ENCODE data around the gene KRTAP4-16.
"Not testable (repeated sequence)": the region's sequence is repeated elsewhere in the genome, so short reads cannot be mapped to it uniquely, and the experiment has no call there.

The KRTAP4-16 gene

GRCh38 chr17:41073676-41074075 lies 28.3 kb downstream of the KRTAP4-16 start:
- DNase-seq (ENCODE audit: low spot score): no peak
- Histone ChIP-seq H3K27ac (no peak overlapping the region), H3K4me3 (no peak overlapping the region)
- TF ChIP-seq CTCF (IDR thresholded peaks at IDR 0.05): no peak

- Histone ChIP-seq H3K4me3 (no peak overlapping the region), H3K27ac (no peak overlapping the region)
- TF ChIP-seq CTCF (IDR thresholded peaks at IDR 0.05): no peak
- no peak for DNase-seq (ENCODE audit: low spot score)
Observed at GRCh38 chr17:41071606-41072360, 30.2 kb downstream of the KRTAP4-16 start.

DNA sequence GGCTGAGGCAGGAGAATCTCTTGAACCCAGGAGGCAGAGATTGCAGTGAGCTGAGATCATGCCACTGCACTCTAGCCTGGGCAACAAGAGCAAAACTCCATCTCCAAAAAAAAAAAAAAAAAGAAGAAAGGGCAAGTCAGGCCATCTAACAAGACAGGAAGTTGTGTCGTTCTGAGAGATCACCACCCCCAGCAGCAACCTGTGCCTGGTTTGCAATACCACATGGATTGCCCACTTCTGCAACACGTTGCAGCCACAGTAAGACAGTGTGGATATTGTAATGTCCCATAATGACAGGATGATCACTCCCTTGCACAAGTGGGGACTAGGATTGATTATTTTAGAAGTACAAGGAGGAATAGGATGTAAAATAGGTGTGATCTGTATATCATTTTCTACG lies 33.0 kb downstream of the KRTAP4-16 start:
- no peak for TF ChIP-seq CTCF (IDR thresholded peaks at IDR 0.05)
- no peak overlapping the region for H3K27ac ChIP-seq
- DNase-seq (ENCODE audit: low spot score): no peak
- no peak overlapping the region for H3K4me3 ChIP-seq

DNA sequence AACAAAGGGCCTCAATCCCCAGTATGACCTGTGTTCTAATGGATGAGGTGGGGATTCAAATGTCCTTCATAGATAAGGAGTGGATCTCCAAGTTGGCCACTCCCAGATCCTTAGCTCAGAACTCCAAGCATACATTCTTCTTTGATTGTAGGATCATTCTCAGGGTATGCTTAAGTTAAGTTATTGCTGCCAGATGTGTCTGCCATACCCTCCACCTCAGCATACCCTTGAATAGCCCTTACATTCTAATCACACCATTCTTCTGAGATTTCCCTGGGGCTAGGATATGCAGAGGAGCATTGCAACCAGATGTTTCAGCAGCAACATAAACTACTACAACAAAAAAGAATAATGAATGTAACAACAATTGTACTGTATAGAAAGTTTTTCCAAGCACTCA lies 34.7 kb downstream of the KRTAP4-16 start:
- DNase-seq (ENCODE audit: low spot score): no peak
- no peak for TF ChIP-seq CTCF (IDR thresholded peaks at IDR 0.05)
- Histone ChIP-seq H3K27ac (no peak overlapping the region), H3K4me3 (no peak overlapping the region)

DNA sequence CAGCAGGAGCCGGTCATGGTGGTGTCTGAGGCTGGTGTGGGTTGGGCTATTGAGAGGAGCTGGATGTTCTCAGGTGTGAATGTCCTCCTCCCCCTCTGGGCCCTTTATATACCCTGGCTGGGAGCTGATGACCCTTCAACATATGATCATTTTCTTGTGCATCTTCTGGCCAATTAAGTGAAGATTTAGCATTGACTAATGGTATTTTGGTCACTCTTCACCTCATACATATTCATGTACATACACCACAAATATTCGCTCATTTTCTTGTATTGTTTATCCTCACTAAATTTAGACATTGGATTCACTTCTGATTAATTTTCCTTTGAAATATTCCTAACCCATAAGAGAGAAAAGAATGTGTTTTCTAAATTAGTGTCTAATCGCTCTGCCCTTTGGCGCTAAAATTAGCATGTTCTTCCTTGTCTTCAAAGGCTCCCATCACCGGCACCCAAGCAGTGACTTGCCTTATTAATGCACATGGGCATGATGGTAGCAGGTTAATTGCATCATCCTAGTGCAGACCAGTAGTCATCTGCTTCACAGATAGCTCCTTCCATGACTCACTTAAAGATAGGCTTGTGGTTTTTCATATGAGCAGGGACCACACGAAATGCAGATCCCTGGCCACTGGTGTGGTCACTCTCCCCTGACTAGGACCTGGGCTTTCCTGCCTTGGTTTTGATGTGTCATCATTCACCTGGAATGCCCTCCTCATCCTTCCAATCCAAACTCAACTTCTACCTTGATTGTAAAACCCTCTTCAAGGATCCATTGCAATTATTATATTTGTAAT lies 36.0 kb downstream of the KRTAP4-16 start, which contains the start of gene KRTAP2-4:
Gene KRTAP2-4, minus strand, starts transcription at position 51 of the 796 bp plus-strand sequence. Its CDS starts 34 bp downstream, at position 17.
- no peak within 1 kb of the TSS for H3K4me3 ChIP-seq
- no peak for DNase-seq (ENCODE audit: low spot score)
- no peak for TF ChIP-seq CTCF (IDR thresholded peaks at IDR 0.05)
- no peak within 1 kb of the TSS for H3K27ac ChIP-seq

- not testable (repeated sequence) for DNase-seq (ENCODE audit: low spot score); H3K27ac ChIP-seq; H3K4me3 ChIP-seq
Observed at GRCh38 chr17:41065016-41065689, 36.9 kb downstream of the KRTAP4-16 start.

DNA sequence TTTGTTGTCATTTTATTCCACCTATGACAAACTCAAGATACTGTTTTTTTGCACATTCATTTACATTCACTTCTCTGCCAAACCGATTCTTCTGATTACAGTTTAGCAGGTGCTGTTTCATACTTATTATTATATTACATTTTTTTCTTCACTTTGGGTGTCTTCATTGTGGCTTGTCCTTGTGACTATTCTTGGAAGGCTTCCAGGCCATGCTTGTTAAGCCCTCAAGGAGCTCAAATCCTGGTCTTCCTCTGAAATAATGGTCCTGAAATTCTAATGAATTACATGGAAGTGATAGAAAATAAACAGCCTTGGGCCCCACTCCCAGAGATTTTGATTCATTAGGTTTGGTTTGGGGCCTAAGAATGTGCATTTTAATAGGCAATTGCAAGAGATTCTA lies 37.7 kb downstream of the KRTAP4-16 start:
- no peak for TF ChIP-seq CTCF (IDR thresholded peaks at IDR 0.05)
- H3K27ac ChIP-seq: no peak overlapping the region
- no peak overlapping the region for H3K4me3 ChIP-seq
- no peak for DNase-seq (ENCODE audit: low spot score)
